HG03521 (cell line): ENCODE results near the gene PTCD1.

Experiments used
- ATAC-seq: cut with Tn5 transposase; IDR thresholded peaks from one replicate; pipeline ENCODE4 v1.9.1; 2021; ENCODE audit warnings: mild to moderate bottlenecking, moderate library complexity; ENCODE audit not compliant: unreplicated experiment

PTCD1 gene

GRCh38 chr7:99373091-99374066 lies 65.2 kb downstream of the PTCD1 start:
- no peak for ATAC-seq

GRCh38 chr7:99372275-99373090 lies 66.1 kb downstream of the PTCD1 start:
- no peak for ATAC-seq

GRCh38 chr7:99371376-99371920 lies 67.2 kb downstream of the PTCD1 start:
- no peak for ATAC-seq

GRCh38 chr7:99369767-99370391 lies 68.7 kb downstream of the PTCD1 start:
- ATAC-seq = no peak

GRCh38 chr7:99368750-99369389 lies 69.7 kb downstream of the PTCD1 start:
- ATAC-seq = no peak
